H9 (cell line): ENCODE measurements around the gene OR2A12. TPM values are rescaled to one million over a fixed set of nuclear protein-coding genes. Genes with fewer than 3 reads are reported as not detected.

Source experiments
- DNase-seq: peaks from one replicate; pipeline ENCODE4 v3.0.0-alpha.2; 2017
- H2AFZ ChIP-seq: one replicate; pipeline ENCODE4 v1.6.1; 2013; ENCODE audit warnings: mild to moderate bottlenecking, low read length, control low read depth, moderate library complexity
- H2AK5ac ChIP-seq: 2 replicates; pipeline ENCODE4 v1.6.1; 2013; ENCODE audit warnings: low read length, control low read depth, mixed read lengths; ENCODE audit not compliant: insufficient read length
- H2BK120ac ChIP-seq: one replicate; pipeline ENCODE4 v1.6.1; 2013; ENCODE audit warnings: low read depth, mild to moderate bottlenecking, low read length, control low read depth, inconsistent platforms; ENCODE audit not compliant: poor library complexity, severe bottlenecking
- H2BK12ac ChIP-seq: 2 replicates; pipeline ENCODE4 v1.6.1; 2013; ENCODE audit warnings: low read length, control low read depth, mixed read lengths, low read depth; ENCODE audit not compliant: insufficient read length
- H2BK15ac ChIP-seq: 2 replicates; pipeline ENCODE4 v1.6.1; 2013; ENCODE audit warnings: low read depth, low read length, control low read depth
- H2BK20ac ChIP-seq: one replicate; pipeline ENCODE4 v1.6.1; 2013; ENCODE audit warnings: low read depth, mild to moderate bottlenecking, low read length, control low read depth, inconsistent platforms; ENCODE audit not compliant: poor library complexity, severe bottlenecking
- H2BK5ac ChIP-seq: 2 replicates; pipeline ENCODE4 v1.6.1; 2013; ENCODE audit warnings: low read length, control low read depth, mixed read lengths; ENCODE audit not compliant: insufficient read length
- H3K14ac ChIP-seq: 2 replicates; pipeline ENCODE4 v1.6.1; 2013; ENCODE audit warnings: low read length, control low read depth; ENCODE audit not compliant: insufficient read depth
- H3K18ac ChIP-seq: 2 replicates; pipeline ENCODE4 v1.6.1; 2013; ENCODE audit warnings: low read depth, mild to moderate bottlenecking, mixed read lengths, low read length, control low read depth; ENCODE audit not compliant: insufficient read length
- H3K23ac ChIP-seq: 2 replicates; pipeline ENCODE4 v1.6.1; 2013; ENCODE audit warnings: low read length, control low read depth, mixed read lengths, low read depth; ENCODE audit not compliant: insufficient read length
- H3K23me2 ChIP-seq: 2 replicates; pipeline ENCODE4 v1.6.1; 2013; ENCODE audit warnings: low read depth, mild to moderate bottlenecking, mixed read lengths, low read length, control low read depth; ENCODE audit not compliant: insufficient read length, poor library complexity, severe bottlenecking
- H3K27ac ChIP-seq: 2 replicates; pipeline ENCODE4 v1.5.1; 2013; ENCODE audit warnings: low read length, control low read depth, mixed read lengths, low read depth; ENCODE audit not compliant: insufficient read length
- H3K27me3 ChIP-seq: 2 replicates; pipeline ENCODE4 v1.6.1; 2013; ENCODE audit warnings: low read length, control low read depth, inconsistent platforms; ENCODE audit not compliant: insufficient read depth
- H3K4ac ChIP-seq: 2 replicates; pipeline ENCODE4 v1.6.1; 2013; ENCODE audit warnings: low read depth, mild to moderate bottlenecking, control low read depth, inconsistent platforms, low read length, moderate library complexity
- H3K4me1 ChIP-seq: 2 replicates; pipeline ENCODE4 v1.6.1; 2013; ENCODE audit warnings: low read length, control low read depth, inconsistent platforms; ENCODE audit not compliant: insufficient read depth
- H3K4me2 ChIP-seq: 2 replicates; pipeline ENCODE4 v1.6.1; 2013; ENCODE audit warnings: low read length, control low read depth, mixed read lengths; ENCODE audit not compliant: insufficient read length, insufficient read depth
- H3K56ac ChIP-seq: 2 replicates; pipeline ENCODE4 v1.6.1; 2013; ENCODE audit warnings: low read depth, mild to moderate bottlenecking, mixed read lengths, low read length, control low read depth; ENCODE audit not compliant: insufficient read length
- H3K79me1 ChIP-seq: 2 replicates; pipeline ENCODE4 v1.6.1; 2013; ENCODE audit warnings: low read depth, mild to moderate bottlenecking, moderate library complexity, low read length, control low read depth, inconsistent platforms; ENCODE audit not compliant: insufficient read depth, poor library complexity, severe bottlenecking
- H3K79me2 ChIP-seq: 2 replicates; pipeline ENCODE4 v1.6.1; 2013; ENCODE audit warnings: low read length, control low read depth, inconsistent platforms; ENCODE audit not compliant: insufficient read depth
- H3K9ac ChIP-seq: 2 replicates; pipeline ENCODE4 v1.6.1; 2013; ENCODE audit warnings: low read length, control low read depth, mixed read lengths; ENCODE audit not compliant: insufficient read length; ENCODE audit errors: extremely low read depth
- H3K9me3 ChIP-seq: one replicate; pipeline ENCODE4 v1.6.1; 2013; ENCODE audit warnings: low read depth, low read length, inconsistent platforms; ENCODE audit not compliant: control insufficient read depth
- H3T11ph ChIP-seq: one replicate; pipeline ENCODE4 v1.6.1; 2013; ENCODE audit warnings: mild to moderate bottlenecking, low read length, control low read depth, inconsistent platforms
- H4K20me1 ChIP-seq: one replicate; pipeline ENCODE4 v1.6.1; 2013; ENCODE audit not compliant: control insufficient read depth, insufficient read length, insufficient read depth
- H4K5ac ChIP-seq: 2 replicates; pipeline ENCODE4 v1.6.1; 2013; ENCODE audit warnings: low read depth, mild to moderate bottlenecking, mixed read lengths, low read length, control low read depth; ENCODE audit not compliant: insufficient read length
- H4K8ac ChIP-seq: replicated peaks from 2 replicates; pipeline ENCODE4 v1.6.1; 2013; ENCODE audit warnings: low read length, control low read depth, mixed read lengths, low read depth; ENCODE audit not compliant: insufficient read length
- H4K91ac ChIP-seq: 2 replicates; pipeline ENCODE4 v1.6.1; 2013; ENCODE audit warnings: low read depth, mild to moderate bottlenecking, moderate library complexity, mixed read lengths, low read length, control low read depth; ENCODE audit not compliant: insufficient read length
- H3K27ac Mint-ChIP-seq, 3 experiments: 2 replicates in 2 of 3; 3 replicates in 1 of 3; pipeline ENCODE4 v1.8.0; 2020 to 2021; ENCODE audit warnings: mixed read lengths in 3 of 3, mild to moderate bottlenecking in 1 of 3, moderate library complexity in 1 of 3
- H3K27me3 Mint-ChIP-seq: 2 replicates; pipeline ENCODE4 v1.8.0; 2021; ENCODE audit warnings: low read depth, mild to moderate bottlenecking, moderate library complexity, mixed read lengths
- H3K36me3 Mint-ChIP-seq, 3 experiments: 2 replicates in 2 of 3; 3 replicates in 1 of 3; pipeline ENCODE4 v1.8.0; 2020 to 2021; ENCODE audit warnings: low read depth in 3 of 3, mixed read lengths in 3 of 3; ENCODE audit not compliant: insufficient read depth in 1 of 3
- H3K4me1 Mint-ChIP-seq, 2 experiments: 2 replicates each; pipeline ENCODE4 v1.8.0; 2020; ENCODE audit warnings: mixed read lengths in 2 of 2
- H3K4me3 Mint-ChIP-seq, 2 experiments: 2 replicates in 1 of 2; 3 replicates in 1 of 2; pipeline ENCODE4 v1.8.0; 2020 to 2021; ENCODE audit warnings: mild to moderate bottlenecking in 2 of 2, mixed read lengths in 2 of 2, moderate library complexity in 1 of 2
- H3K9me3 Mint-ChIP-seq, 2 experiments: 2 replicates in 1 of 2; 3 replicates in 1 of 2; pipeline ENCODE4 v1.8.0; 2020; ENCODE audit warnings: mild to moderate bottlenecking in 2 of 2, mixed read lengths in 2 of 2, moderate library complexity in 1 of 2
- whole genome bisulfite sequencing: extraction: QIAGEN DNeasy Blood & Tissue Kit; methylation state at CpG from one replicate; pipeline ENCODE4 v1.1.7; 2013; ENCODE audit warnings: missing lambda C conversion rate, low lambda C conversion rate, mixed read lengths; ENCODE audit not compliant: insufficient read length; ENCODE audit errors: extremely low coverage; 5-methylcytosine and 5-hydroxymethylcytosine counted together
- total RNA-seq: library from RNA; stranded (reverse); gene quantifications from 2 replicates; pipeline ENCODE4 v1.2.1, GENCODE V29; 2021
- TF ChIP-seq, protein P1 (sequence below): fragments of 200-600 bp; sonication (generic); conservative IDR thresholded peaks from 3 replicates; pipeline ENCODE4 v1.8.0; 2021; ENCODE audit warnings: antibody characterized with exemption, mild to moderate bottlenecking

Gene OR2A12
- total RNA-seq, 1 experiment from 2014 or later: not detected

DNA sequence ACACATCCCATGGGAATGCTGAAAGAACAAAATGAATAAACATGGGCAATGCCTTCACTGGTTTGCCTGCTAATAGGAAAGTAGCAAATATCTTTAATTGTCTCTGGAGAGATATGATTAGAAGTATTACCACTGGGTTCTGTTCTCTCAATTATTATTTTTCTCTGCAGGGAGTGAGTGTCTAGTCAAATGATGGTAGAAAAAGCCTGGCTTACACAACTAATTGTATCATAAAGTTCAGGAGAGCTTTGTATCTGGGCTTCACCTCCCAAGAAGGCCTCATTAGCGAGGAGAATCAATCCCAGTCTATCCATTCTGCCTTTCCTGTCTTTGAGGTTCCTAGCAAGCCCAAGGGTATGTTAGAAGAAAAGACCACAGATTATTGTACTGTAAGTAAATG is 36.8 kb downstream of the OR2A12 start, which contains the start of gene OR2A14:
TSS of gene OR2A14 (plus strand) at position 301 of the 400 bp plus-strand sequence. CDS start 5,937 bp downstream, outside the sequence.
- Histone ChIP-seq H4K91ac (no peak within 1 kb of the TSS), H3K9ac (no peak within 1 kb of the TSS), H3K23ac (no peak within 1 kb of the TSS), H3K14ac (no peak within 1 kb of the TSS), H2BK120ac (no peak within 1 kb of the TSS), H4K8ac (no peak within 1 kb of the TSS), H3K9me3 (no peaks in the 10 kb centered on the region), H4K5ac (no peak within 1 kb of the TSS), H3T11ph (no peak within 1 kb of the TSS), H2AFZ (no peak within 1 kb of the TSS), H2BK15ac (no peak within 1 kb of the TSS), H4K20me1 (no peaks in the 10 kb centered on the region), H3K18ac (no peak within 1 kb of the TSS), H3K79me1 (no peaks in the 10 kb centered on the region), H2AK5ac (no peak within 1 kb of the TSS), H3K27me3 (no peaks in the 10 kb centered on the region), H2BK20ac (no peak within 1 kb of the TSS), H3K79me2 (no peaks in the 10 kb centered on the region), H3K56ac (no peak within 1 kb of the TSS), H2BK5ac (no peak within 1 kb of the TSS), H3K4me1 (no peaks in the 10 kb centered on the region), H3K23me2 (no peaks in the 10 kb centered on the region), H3K27ac (no peak within 1 kb of the TSS), H2BK12ac (no peak within 1 kb of the TSS), H3K4me2 (no peak within 1 kb of the TSS), H3K4ac (no peak within 1 kb of the TSS)
- no peak within 1 kb of the TSS for H3K27ac Mint-ChIP-seq
- no peaks in the 10 kb centered on the region for H3K36me3 Mint-ChIP-seq
- TF ChIP-seq, protein P1, sequence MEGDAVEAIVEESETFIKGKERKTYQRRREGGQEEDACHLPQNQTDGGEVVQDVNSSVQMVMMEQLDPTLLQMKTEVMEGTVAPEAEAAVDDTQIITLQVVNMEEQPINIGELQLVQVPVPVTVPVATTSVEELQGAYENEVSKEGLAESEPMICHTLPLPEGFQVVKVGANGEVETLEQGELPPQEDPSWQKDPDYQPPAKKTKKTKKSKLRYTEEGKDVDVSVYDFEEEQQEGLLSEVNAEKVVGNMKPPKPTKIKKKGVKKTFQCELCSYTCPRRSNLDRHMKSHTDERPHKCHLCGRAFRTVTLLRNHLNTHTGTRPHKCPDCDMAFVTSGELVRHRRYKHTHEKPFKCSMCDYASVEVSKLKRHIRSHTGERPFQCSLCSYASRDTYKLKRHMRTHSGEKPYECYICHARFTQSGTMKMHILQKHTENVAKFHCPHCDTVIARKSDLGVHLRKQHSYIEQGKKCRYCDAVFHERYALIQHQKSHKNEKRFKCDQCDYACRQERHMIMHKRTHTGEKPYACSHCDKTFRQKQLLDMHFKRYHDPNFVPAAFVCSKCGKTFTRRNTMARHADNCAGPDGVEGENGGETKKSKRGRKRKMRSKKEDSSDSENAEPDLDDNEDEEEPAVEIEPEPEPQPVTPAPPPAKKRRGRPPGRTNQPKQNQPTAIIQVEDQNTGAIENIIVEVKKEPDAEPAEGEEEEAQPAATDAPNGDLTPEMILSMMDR: no peak
- H3K9me3 Mint-ChIP-seq: no peaks in the 10 kb centered on the region
- peaks cover 2% of the 10 kb centered on the region; the same call in 1 of the 2 replicates for H3K27me3 Mint-ChIP-seq
- H3K4me1 Mint-ChIP-seq: no peaks in the 10 kb centered on the region
- no peak within 1 kb of the TSS for H3K4me3 Mint-ChIP-seq
- WGBS: no CpG with 5 or more reads among the region's 1 CpG
- no peak for DNase-seq
